H1 (cell line): Measurements from ENCODE around the gene SLC25A30. TPM values are rescaled to one million over a fixed set of nuclear protein-coding genes. Genes with fewer than 3 reads are reported as not detected.

Source experiments
- CTCF ChIA-PET: fragments of 300-600 bp; sonication (Branson Sonifier 250); formaldehyde crosslinking; loops from one replicate; lab custom pipeline; 2021; ENCODE audit not compliant: partially characterized antibody; lab: Charles Lee
- POLR2A ChIA-PET: fragments of 300-600 bp; sonication (Branson Sonifier 250); formaldehyde crosslinking; loops from one replicate; lab custom pipeline; 2021; ENCODE audit warnings: inconsistent platforms; ENCODE audit not compliant: partially characterized antibody; lab: Charles Lee
- DNase-seq, 2 experiments: peaks; one replicate each; pipeline versions ENCODE4 v3.0.0 to v3.0.0-alpha.2; 2010 to 2022; ENCODE audit warnings: low spot score in 2 of 2, low read depth in 1 of 2, mixed read lengths in 1 of 2
- FAIRE-seq: peaks from 2 replicates; lab custom pipeline; 2011; peaks lifted over from hg19 to GRCh38; lab: Jason Lieb, UNC
- H2AFZ ChIP-seq: 2 replicates; pipeline ENCODE4 v1.8.1; 2012; ENCODE audit warnings: low read length, inconsistent platforms
- H2AK5ac ChIP-seq: 2 replicates; pipeline ENCODE4 v1.6.1; 2013; ENCODE audit warnings: low read depth, low read length
- H2BK120ac ChIP-seq: replicated peaks from 2 replicates; pipeline ENCODE3; 2013; ENCODE audit warnings: low read depth, low read length, inconsistent platforms
- H2BK12ac ChIP-seq: 2 replicates; pipeline ENCODE4 v1.6.1; 2013; ENCODE audit warnings: low read depth, low read length
- H2BK15ac ChIP-seq: 2 replicates; pipeline ENCODE4 v1.6.1; 2013; ENCODE audit warnings: low read length
- H2BK20ac ChIP-seq: 2 replicates; pipeline ENCODE4 v1.6.1; 2013; ENCODE audit warnings: low read length
- H2BK5ac ChIP-seq: 2 replicates; pipeline ENCODE4 v1.6.1; 2013; ENCODE audit warnings: low read depth, low read length
- H3K14ac ChIP-seq: 2 replicates; pipeline ENCODE4 v1.6.1; 2013; ENCODE audit warnings: inconsistent platforms; ENCODE audit not compliant: insufficient read length
- H3K18ac ChIP-seq: 2 replicates; pipeline ENCODE4 v1.6.1; 2013; ENCODE audit warnings: low read length; ENCODE audit errors: extremely low read depth
- H3K23ac ChIP-seq: 2 replicates; pipeline ENCODE4 v1.6.1; 2013; ENCODE audit warnings: inconsistent platforms; ENCODE audit not compliant: insufficient read length
- H3K23me2 ChIP-seq: 2 replicates; pipeline ENCODE4 v1.6.1; 2013; ENCODE audit warnings: low read depth, low read length
- H3K27ac ChIP-seq: 2 replicates; pipeline ENCODE4 v1.6.1; 2011; ENCODE audit warnings: low read depth, low read length, inconsistent platforms
- H3K27me3 ChIP-seq, 4 experiments: replicated peaks in 1 of 4; 1 replicate in 1 of 4; 2 replicates in 3 of 4; pipeline versions ENCODE4 v1.6.1 to v1.8.1; 2011 to 2013; ENCODE audit warnings: low read length in 3 of 4, mild to moderate bottlenecking in 3 of 4, inconsistent platforms in 2 of 4, mixed read lengths in 2 of 4, moderate library complexity in 1 of 4; ENCODE audit not compliant: control insufficient read depth in 3 of 4, insufficient read depth in 3 of 4; ENCODE audit errors: extremely low read depth in 1 of 4
- H3K36me3 ChIP-seq, 4 experiments: 2 replicates each; pipeline versions ENCODE4 v1.6.1 to v1.8.1; 2011 to 2013; ENCODE audit warnings: mild to moderate bottlenecking in 4 of 4, low read length in 3 of 4, moderate library complexity in 2 of 4, control low read depth in 1 of 4, inconsistent platforms in 1 of 4; ENCODE audit not compliant: insufficient read depth in 4 of 4, control insufficient read depth in 2 of 4
- H3K4ac ChIP-seq: replicated peaks from 2 replicates; pipeline ENCODE3; 2013; ENCODE audit warnings: low read length, low read depth, mixed read lengths, inconsistent platforms; ENCODE audit not compliant: insufficient read length
- H3K4me1 ChIP-seq, 4 experiments: replicated peaks in 1 of 4; 1 replicate in 1 of 4; 2 replicates in 3 of 4; pipeline versions ENCODE4 v1.6.1 to v1.8.1; 2011 to 2013; ENCODE audit warnings: low read length in 3 of 4, inconsistent platforms in 2 of 4, mixed read lengths in 1 of 4; ENCODE audit not compliant: insufficient read depth in 4 of 4, control insufficient read depth in 3 of 4
- H3K4me2 ChIP-seq, 2 experiments: 2 replicates each; pipeline versions ENCODE4 v1.6.1 to v1.8.1; 2011 to 2013; ENCODE audit warnings: low read depth in 2 of 2, low read length in 2 of 2, control low read depth in 1 of 2, inconsistent platforms in 1 of 2, mild to moderate bottlenecking in 1 of 2; ENCODE audit not compliant: insufficient read depth in 1 of 2
- H3K4me3 ChIP-seq, 4 experiments: fragments of 200-600, 300-600 bp in 1 of 4; sonication (generic), shearing (Covaris generic), sonication (Bioruptor Twin) in 1 of 4; 2 replicates each; pipeline versions ENCODE4 v1.5.1 to v1.8.1; 2011 to 2016; ENCODE audit warnings: low read length in 4 of 4, low read depth in 3 of 4, control low read depth in 2 of 4, inconsistent platforms in 2 of 4, mild to moderate bottlenecking in 2 of 4, mixed read lengths in 1 of 4, moderate library complexity in 1 of 4; ENCODE audit not compliant: insufficient read depth in 2 of 4; ENCODE audit errors: extremely low read depth in 1 of 4
- H3K56ac ChIP-seq: replicated peaks from 2 replicates; pipeline ENCODE3; 2013; ENCODE audit warnings: low read depth, mild to moderate bottlenecking, mixed read lengths, low read length, inconsistent platforms; ENCODE audit not compliant: insufficient read length
- H3K79me1 ChIP-seq: 2 replicates; pipeline ENCODE4 v1.6.1; 2013; ENCODE audit warnings: low read depth, low read length, control low read depth
- H3K79me2 ChIP-seq, 2 experiments: 2 replicates each; pipeline versions ENCODE4 v1.6.1 to v1.8.1; 2012 to 2013; ENCODE audit warnings: low read length in 2 of 2, mild to moderate bottlenecking in 2 of 2, inconsistent platforms in 1 of 2; ENCODE audit not compliant: insufficient read depth in 2 of 2, control insufficient read depth in 1 of 2
- H3K9ac ChIP-seq, 4 experiments: replicated peaks in 1 of 4; 1 replicate in 1 of 4; 2 replicates in 3 of 4; pipeline versions ENCODE4 v1.6.1 to v1.8.1; 2011 to 2013; ENCODE audit warnings: low read depth in 3 of 4, low read length in 3 of 4, control low read depth in 2 of 4, mild to moderate bottlenecking in 2 of 4, moderate library complexity in 2 of 4, inconsistent platforms in 1 of 4; ENCODE audit errors: extremely low read depth in 1 of 4
- H3K9me3 ChIP-seq, 2 experiments: 2 replicates each; pipeline versions ENCODE4 v1.6.1 to v1.8.1; 2012 to 2013; ENCODE audit warnings: mild to moderate bottlenecking in 2 of 2, moderate library complexity in 2 of 2, control low read depth in 1 of 2, inconsistent platforms in 1 of 2, low read depth in 1 of 2, low read length in 1 of 2, mixed read lengths in 1 of 2; ENCODE audit not compliant: insufficient read depth in 2 of 2
- H4K20me1 ChIP-seq, 2 experiments: replicated peaks in 1 of 2; 2 replicates each; pipeline versions ENCODE3 to v1.8.1; 2011 to 2013; ENCODE audit warnings: inconsistent platforms in 2 of 2, low read length in 2 of 2, mild to moderate bottlenecking in 1 of 2; ENCODE audit not compliant: insufficient read depth in 2 of 2, control insufficient read depth in 1 of 2
- H4K5ac ChIP-seq: 2 replicates; pipeline ENCODE4 v1.6.1; 2013; ENCODE audit warnings: low read length, low read depth, mixed read lengths, inconsistent platforms; ENCODE audit not compliant: insufficient read length
- H4K8ac ChIP-seq: 2 replicates; pipeline ENCODE4 v1.8.0; 2013; ENCODE audit warnings: mild to moderate bottlenecking, moderate library complexity, low read length, inconsistent platforms; ENCODE audit not compliant: insufficient read depth; ENCODE audit errors: extremely low read depth
- H4K91ac ChIP-seq: replicated peaks from 2 replicates; pipeline ENCODE3; 2013; ENCODE audit warnings: low read length, mixed read lengths, inconsistent platforms; ENCODE audit not compliant: insufficient read length
- POLR2A ChIP-seq, 2 experiments: IDR thresholded peaks; 1 replicate in 1 of 2; 2 replicates in 1 of 2; pipeline ENCODE4 v1.6.1; 2011; ENCODE audit warnings: low read depth in 2 of 2, low read length in 2 of 2, mild to moderate bottlenecking in 2 of 2; ENCODE audit errors: control extremely low read depth in 1 of 2
- RFX5 ChIP-seq: IDR thresholded peaks from 2 replicates; pipeline ENCODE4 v1.6.1; 2011; ENCODE audit warnings: low read depth, low read length, improper control_type of control experiment, borderline replicate concordance
- SAP30 ChIP-seq: fragments of 300-600 bp; sonication (generic); IDR thresholded peaks from 2 replicates; pipeline ENCODE4 v1.7.1; 2012; ENCODE audit warnings: low read length, moderate library complexity, mild to moderate bottlenecking, inconsistent platforms; ENCODE audit not compliant: insufficient read depth, insufficient replicate concordance
- SIRT6 ChIP-seq: IDR thresholded peaks from one replicate; pipeline ENCODE4 v1.7.1; 2012; ENCODE audit warnings: low read length, inconsistent platforms
- SIX5 ChIP-seq: IDR thresholded peaks from 2 replicates; pipeline ENCODE4 v1.6.1; 2011; ENCODE audit warnings: mild to moderate bottlenecking, low read depth, low read length
- WGBS, 2 experiments: shearing (Covaris generic) in 1 of 2; methylation state at CpG; one replicate each; pipeline versions ENCODE4 v1.1.6 to v1.1.7; 2013 to 2015; ENCODE audit warnings: low lambda C conversion rate in 2 of 2, mixed read lengths in 2 of 2, inconsistent platforms in 1 of 2, low coverage in 1 of 2, missing lambda C conversion rate in 1 of 2; ENCODE audit not compliant: insufficient replicate concordance in 2 of 2, insufficient coverage in 1 of 2, insufficient read length in 1 of 2; ENCODE audit errors: extremely low coverage in 1 of 2, missing lambda C conversion rate in 1 of 2; 5-methylcytosine and 5-hydroxymethylcytosine counted together
- polyA plus RNA-seq, 7 experiments: library from polyadenylated mRNA; depleted of rRNA in 3 of 7; stranded (reverse) in 5 of 7; unstranded in 2 of 7; fragments of >200 nt in 5 of 7; fragments of 200-250 nt in 2 of 7; gene quantifications; 1 replicate in 5 of 7; 2 replicates in 1 of 7; 4 replicates in 1 of 7; pipeline versions ENCODE4 v1.2.1 to v1.2.3, GENCODE V29; 2011 to 2013; ENCODE audit warnings: missing spikeins in 2 of 7, mixed read lengths in 2 of 7
- total RNA-seq: library from RNA; stranded (reverse); fragmentation: NEBNext Ultra II Directional; extraction: Animal tissue kit (Norgen Biotek cat#: 25700); gene quantifications from 2 replicates; pipeline ENCODE4 v1.2.1, GENCODE V29; 2021

Gene SLC25A30
- total and polyA plus RNA-seq, 2 of the 8 experiments (the other 6 are each of a cell fraction or from before 2014, with no cell fraction given), result 2.1 to 8.7 TPM

DNA sequence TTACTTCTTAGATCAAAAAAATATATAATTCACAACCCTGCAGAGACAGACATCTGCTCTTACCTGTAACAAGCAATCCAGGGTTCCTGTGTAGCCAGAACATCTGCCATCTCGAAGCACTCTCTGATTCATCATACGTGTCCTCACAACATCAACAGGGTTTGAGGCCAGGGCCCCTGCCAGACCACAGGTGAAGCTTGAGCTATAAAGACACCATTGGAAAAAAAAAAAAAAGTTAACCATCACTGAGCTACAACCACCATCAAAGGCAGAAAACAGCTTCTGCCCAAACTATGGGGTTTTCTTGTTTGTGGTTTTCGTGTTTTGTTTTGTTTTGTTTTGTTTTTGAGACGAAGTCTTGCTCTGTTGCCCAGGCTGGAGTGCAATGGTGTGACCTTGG is 19.3 kb downstream of the SLC25A30 start:
- Histone ChIP-seq H3K79me2 (no peaks in the 10 kb centered on the region), H2BK15ac (no peak overlapping the region), H3K27me3 (peaks cover 0 to 1% (median 0%) of the 10 kb centered on the region in 4 experiments; a peak in 1 of 7 replicates), H2BK12ac (no peak overlapping the region), H3K23me2 (no peaks in the 10 kb centered on the region), H3K18ac (no peak overlapping the region), H3K4me1 (no peaks in the 10 kb centered on the region), H4K5ac (no peak overlapping the region), H2BK20ac (no peak overlapping the region), H3K56ac (no peak overlapping the region), H4K20me1 (no peaks in the 10 kb centered on the region), H3K14ac (no peak overlapping the region)
- POLR2A ChIA-PET, result interaction anchor here (0.6 kb wide), 1 partner anchor 333 kb away, joined by 3 read pairs; no protein-coding TSS in a partner anchor
- WGBS, 2 experiments, result 89% methylated on average over 4 of the region's 4 CpGs; no CpG with 5 or more reads in 1 of the 2 experiments
- TF ChIP-seq SAP30 (no peak), RFX5 (no peak), POLR2A (IDR thresholded peaks at IDR 0.05; ENCODE audit: control extremely low read depth in 1 of 2, low read depth in 2 of 2, low read length in 2 of 2) (no peak), SIRT6 (no peak), SIX5 (no peak)
- TF ChIP-seq, all 59 proteins: peak for 0
- H3K79me1 ChIP-seq, result no peaks in the 10 kb centered on the region
- DNase-seq (no peak), FAIRE-seq (no peak)
- H2BK5ac ChIP-seq, result no peak overlapping the region
- no peak overlapping the region for H3K4ac ChIP-seq
- H2BK120ac ChIP-seq, result no peak overlapping the region
- H3K4me2 ChIP-seq, result no peak overlapping the region
- H2AK5ac ChIP-seq, result no peak overlapping the region
- H3K9ac ChIP-seq, result no peak overlapping the region
- H4K8ac ChIP-seq, result no peak overlapping the region
- H3K4me3 ChIP-seq, result no peak overlapping the region
- H3K27ac ChIP-seq, result no peak overlapping the region
- H3K23ac ChIP-seq, result no peak overlapping the region
- peaks cover 0 to 14% (median 6%) of the 10 kb centered on the region in 4 experiments; a peak in 5 of 8 replicates for H3K36me3 ChIP-seq
- H4K91ac ChIP-seq, result no peak overlapping the region
- CTCF ChIA-PET, result interaction anchor here (0.7 to 4.3 kb wide), 7 partner anchors 11 to 352 kb away, joined by 3 to 29 read pairs (median 4); no protein-coding TSS in a partner anchor
- no peaks in the 10 kb centered on the region for H3K9me3 ChIP-seq
- no peak overlapping the region for H2AFZ ChIP-seq
